IPS-18a (cell line): ENCODE data around the gene PSMG1.

Source experiments
- H3K27ac ChIP-seq: one replicate; pipeline ENCODE4 v1.5.1; 2013; ENCODE audit warnings: low read length
- H3K27me3 ChIP-seq: one replicate; pipeline ENCODE4 v1.6.1; 2013; ENCODE audit warnings: mild to moderate bottlenecking, low read length; ENCODE audit not compliant: control insufficient read depth, insufficient read depth
- H3K36me3 ChIP-seq: one replicate; pipeline ENCODE4 v1.6.1; 2013; ENCODE audit warnings: low read depth, low read length; ENCODE audit not compliant: control insufficient read depth
- H3K4me1 ChIP-seq: one replicate; pipeline ENCODE4 v1.6.1; 2013; ENCODE audit warnings: low read depth, low read length; ENCODE audit not compliant: control insufficient read depth
- H3K4me3 ChIP-seq: one replicate; pipeline ENCODE4 v1.5.1; 2013; ENCODE audit warnings: low read length
- H3K9ac ChIP-seq: one replicate; pipeline ENCODE4 v1.6.1; 2013; ENCODE audit warnings: mild to moderate bottlenecking, low read length, moderate library complexity
- H3K9me3 ChIP-seq: one replicate; pipeline ENCODE4 v1.6.1; 2013; ENCODE audit warnings: low read depth, low read length; ENCODE audit not compliant: control insufficient read depth

Gene PSMG1

GRCh38 chr21:39209334-39209688, 26.1 kb upstream of the PSMG1 start:
- Histone ChIP-seq H3K36me3 (peaks cover 78% of the 10 kb centered on the region), H3K27me3 (no peaks in the 10 kb centered on the region), H3K9ac (no peak overlapping the region), H3K4me1 (no peaks in the 10 kb centered on the region), H3K9me3 (no peaks in the 10 kb centered on the region), H3K27ac (no peak overlapping the region), H3K4me3 (no peak overlapping the region)

GRCh38 chr21:39208624-39209333, 25.5 kb upstream of the PSMG1 start:
- peaks cover 78% of the 10 kb centered on the region for H3K36me3 ChIP-seq
- no peaks in the 10 kb centered on the region for H3K27me3 ChIP-seq
- no peak overlapping the region for H3K9ac ChIP-seq
- no peak overlapping the region for H3K27ac ChIP-seq
- no peaks in the 10 kb centered on the region for H3K4me1 ChIP-seq
- no peak overlapping the region for H3K4me3 ChIP-seq
- H3K9me3 ChIP-seq: no peaks in the 10 kb centered on the region

- Histone ChIP-seq H3K4me1 (no peaks in the 10 kb centered on the region), H3K4me3 (no peak overlapping the region), H3K27ac (no peak overlapping the region), H3K9me3 (no peaks in the 10 kb centered on the region), H3K36me3 (peaks cover 70% of the 10 kb centered on the region), H3K27me3 (no peaks in the 10 kb centered on the region), H3K9ac (no peak overlapping the region)
Observed at GRCh38 chr21:39204134-39204533, 20.9 kb upstream of the PSMG1 start.

- H3K27me3 ChIP-seq: no peaks in the 10 kb centered on the region
- H3K4me1 ChIP-seq: no peaks in the 10 kb centered on the region
- no peaks in the 10 kb centered on the region for H3K9me3 ChIP-seq
- no peak overlapping the region for H3K4me3 ChIP-seq
- H3K27ac ChIP-seq: no peak overlapping the region
- no peak overlapping the region for H3K9ac ChIP-seq
- H3K36me3 ChIP-seq: peaks cover 78% of the 10 kb centered on the region
Observed at GRCh38 chr21:39198800-39199199, 15.5 kb upstream of the PSMG1 start.

DNA sequence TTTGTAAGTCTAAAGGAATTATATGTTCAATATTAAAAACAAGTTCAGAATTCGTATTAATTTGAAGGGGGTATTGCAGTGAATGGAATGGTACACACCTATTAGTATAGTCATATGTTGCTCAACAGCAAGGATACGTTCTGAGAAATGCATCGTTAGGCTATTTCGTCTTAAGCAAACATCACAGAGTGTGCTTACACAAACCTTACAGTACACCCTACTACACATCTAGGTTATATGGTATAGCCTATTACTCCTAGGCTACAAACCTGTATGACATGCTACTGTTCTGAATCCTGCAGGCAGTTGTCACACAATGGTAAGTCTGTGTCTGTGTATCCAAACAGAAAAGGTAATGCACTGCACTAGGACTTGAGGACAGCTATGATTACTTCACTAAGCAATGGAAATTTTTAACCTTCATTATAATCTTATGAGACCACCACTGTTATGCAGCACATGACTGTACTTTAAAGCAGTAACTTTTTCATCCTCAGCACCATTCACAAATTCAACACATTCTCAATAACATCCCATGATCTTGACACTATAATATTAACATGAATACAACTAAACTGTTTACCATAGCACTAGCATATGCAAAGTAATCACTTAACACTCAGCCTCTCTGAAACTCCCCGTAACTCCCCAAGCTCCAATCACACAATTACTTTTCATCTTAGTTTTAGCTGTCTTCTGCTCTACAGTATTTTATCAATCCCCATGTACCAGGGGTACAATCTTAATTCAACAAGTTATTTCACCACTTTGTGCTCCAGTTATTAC, 14.4 kb upstream of the PSMG1 start:
- Histone ChIP-seq H3K36me3 (peaks cover 73% of the 10 kb centered on the region), H3K27me3 (no peaks in the 10 kb centered on the region), H3K27ac (no peak overlapping the region), H3K9ac (no peak overlapping the region), H3K9me3 (no peaks in the 10 kb centered on the region), H3K4me1 (no peaks in the 10 kb centered on the region), H3K4me3 (no peak overlapping the region)

GRCh38 chr21:39196838-39197237, 13.6 kb upstream of the PSMG1 start:
- Histone ChIP-seq H3K4me3 (no peak overlapping the region), H3K27ac (no peak overlapping the region), H3K36me3 (peaks cover 65% of the 10 kb centered on the region), H3K4me1 (no peaks in the 10 kb centered on the region), H3K9me3 (no peaks in the 10 kb centered on the region), H3K27me3 (no peaks in the 10 kb centered on the region), H3K9ac (no peak overlapping the region)

DNA sequence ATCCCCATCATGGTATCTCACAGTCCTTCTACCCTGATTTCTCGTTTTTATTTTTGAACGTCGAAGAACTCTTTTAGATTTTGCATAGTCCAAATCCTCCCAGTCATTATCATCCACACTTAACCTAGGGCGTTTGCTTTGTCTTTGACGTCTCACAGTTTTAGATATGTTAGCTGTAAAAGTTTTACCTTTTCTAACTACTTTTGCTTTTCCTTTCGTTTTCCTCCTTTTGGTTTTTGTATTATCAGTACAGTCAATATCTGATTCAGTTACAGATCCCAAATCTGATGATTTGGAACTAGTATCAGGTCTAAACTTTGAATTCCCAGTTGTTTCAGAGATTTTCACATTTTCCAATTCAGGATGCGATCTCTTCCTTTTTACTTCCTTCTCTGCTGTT, 13.1 kb upstream of the PSMG1 start:
- no peaks in the 10 kb centered on the region for H3K4me1 ChIP-seq
- H3K9me3 ChIP-seq: no peaks in the 10 kb centered on the region
- no peaks in the 10 kb centered on the region for H3K27me3 ChIP-seq
- no peak overlapping the region for H3K27ac ChIP-seq
- peaks cover 60% of the 10 kb centered on the region for H3K36me3 ChIP-seq
- no peak overlapping the region for H3K9ac ChIP-seq
- no peak overlapping the region for H3K4me3 ChIP-seq

GRCh38 chr21:39193380-39193779, 10.1 kb upstream of the PSMG1 start:
- H3K36me3 ChIP-seq: peaks cover 38% of the 10 kb centered on the region
- no peaks in the 10 kb centered on the region for H3K9me3 ChIP-seq

GRCh38 chr21:39189857-39190604, 6.8 kb upstream of the PSMG1 start:
- H3K4me1 ChIP-seq: no peaks in the 10 kb centered on the region
- H3K27me3 ChIP-seq: no peaks in the 10 kb centered on the region
- H3K9me3 ChIP-seq: no peaks in the 10 kb centered on the region
- H3K27ac ChIP-seq: no peak overlapping the region
- H3K36me3 ChIP-seq: peaks cover 10% of the 10 kb centered on the region
- H3K4me3 ChIP-seq: no peak overlapping the region
- H3K9ac ChIP-seq: no peak overlapping the region

More at GRCh38 chr21:39193380-39193779, 10.1 kb upstream of the PSMG1 start:
- Histone ChIP-seq H3K4me1 (no peaks in the 10 kb centered on the region), H3K27me3 (no peaks in the 10 kb centered on the region), H3K9ac (no peak overlapping the region), H3K4me3 (no peak overlapping the region), H3K27ac (no peak overlapping the region)

DNA sequence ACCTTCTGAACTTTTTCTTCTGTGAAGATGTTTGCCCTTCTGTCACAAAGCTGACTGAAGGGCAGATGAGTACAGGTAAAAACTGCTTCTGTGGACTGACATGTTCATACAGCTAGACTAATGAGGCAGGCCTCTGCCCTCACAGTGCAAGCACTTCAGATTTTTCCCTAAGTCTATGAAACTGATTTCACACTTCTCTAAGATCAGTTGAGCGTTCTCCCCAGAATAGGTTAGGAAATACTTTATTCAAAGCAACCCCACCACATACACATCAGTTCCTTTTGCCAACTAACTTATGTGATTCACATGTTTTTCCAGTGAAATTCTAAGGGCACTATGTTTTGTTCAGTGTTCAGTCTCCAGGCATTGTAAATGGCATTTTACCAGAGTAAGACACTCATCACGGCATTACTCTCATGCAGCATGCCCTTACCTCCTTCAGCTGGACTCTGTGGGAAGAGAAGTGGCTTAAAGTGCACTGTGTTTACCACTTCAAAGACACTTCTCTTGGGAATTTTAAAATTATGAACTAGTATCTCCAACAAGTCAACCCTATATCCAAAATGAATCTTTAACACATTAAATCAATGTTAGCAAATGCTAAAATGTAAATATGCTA, 5.4 kb upstream of the PSMG1 start:
- Histone ChIP-seq H3K27ac (no peak overlapping the region), H3K9ac (no peak overlapping the region), H3K36me3 (no peaks in the 10 kb centered on the region), H3K4me1 (peaks cover 5% of the 10 kb centered on the region), H3K27me3 (no peaks in the 10 kb centered on the region), H3K9me3 (no peaks in the 10 kb centered on the region), H3K4me3 (no peak overlapping the region)

- Histone ChIP-seq H3K9ac (no peak overlapping the region), H3K4me3 (no peak overlapping the region), H3K27me3 (peaks cover 8% of the 10 kb centered on the region), H3K4me1 (peaks cover 9% of the 10 kb centered on the region), H3K36me3 (no peaks in the 10 kb centered on the region), H3K27ac (no peak overlapping the region), H3K9me3 (no peaks in the 10 kb centered on the region)
Observed at GRCh38 chr21:39187141-39187540, 3.9 kb upstream of the PSMG1 start.
